ENCODE measurements around the gene CDH4. TPM values are rescaled to one million over a fixed set of nuclear protein-coding genes. Genes with fewer than 3 reads are reported as not detected.

Gene CDH4
- total RNA-seq, 1 experiment from 2014 or later: not detected

DNA sequence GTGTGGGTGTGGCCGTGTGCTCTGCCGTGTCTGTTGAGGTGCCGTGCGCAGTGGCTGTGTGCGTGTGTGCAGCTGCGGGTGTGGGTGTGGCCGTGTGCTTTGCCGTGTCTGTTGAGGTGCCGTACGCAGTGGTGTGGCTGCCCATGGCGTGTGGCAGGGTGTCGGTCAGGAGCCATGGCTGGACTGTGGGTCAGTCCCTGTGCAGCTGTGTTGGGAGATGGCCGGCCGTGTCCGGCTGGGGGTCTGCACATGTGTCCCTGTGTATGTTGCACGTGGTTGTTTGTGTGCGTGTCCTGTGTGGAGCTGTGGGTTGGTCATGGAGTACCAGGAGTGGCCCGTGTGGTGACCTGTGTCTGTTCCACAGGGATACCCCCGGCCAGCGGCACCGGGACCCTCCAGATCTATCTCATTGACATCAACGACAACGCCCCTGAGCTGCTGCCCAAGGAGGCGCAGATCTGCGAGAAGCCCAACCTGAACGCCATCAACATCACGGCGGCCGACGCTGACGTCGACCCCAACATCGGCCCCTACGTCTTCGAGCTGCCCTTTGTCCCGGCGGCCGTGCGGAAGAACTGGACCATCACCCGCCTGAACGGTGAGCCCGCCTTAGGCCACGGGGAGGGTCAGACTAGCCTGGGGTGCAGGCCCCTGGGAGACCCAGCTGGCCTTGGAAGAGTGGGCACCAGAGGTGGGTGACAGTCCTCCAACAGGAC lies 675.9 kb downstream of the CDH4 start:
- CTCF ChIA-PET: no interaction called here
- H3F3A ChIP-seq (ENCODE audit: insufficient read depth, low read depth): no peaks in the 10 kb centered on the region
- peaks cover 68% of the 10 kb centered on the region for H3K27me3 ChIP-seq (ENCODE audit: insufficient read depth, low read depth)
- no peak for DNase-seq
- no peaks in the 10 kb centered on the region for H4K20me1 ChIP-seq (ENCODE audit: insufficient read depth)
- no TSS peak for BruUV-seq (replicated peaks)
- intact Hi-C loops (cut with micrococcal nuclease; ENCODE audit: unreplicated experiment): no loop called here
- H3K4me1 ChIP-seq (replicated peaks; ENCODE audit: insufficient read depth): 0 out of 2 replicates have a peak, but pooled peaks cover 11% of the 10 kb centered on the region
- no peaks in the 10 kb centered on the region for H3K79me2 ChIP-seq (ENCODE audit: low read depth)
- no peak overlapping the region for H2AFZ ChIP-seq
- no peaks in the 10 kb centered on the region for H3K36me3 ChIP-seq (ENCODE audit: low read depth)
- H3K9me3 ChIP-seq (ENCODE audit: insufficient read depth, low read depth): no peaks in the 10 kb centered on the region
- H3K4me3 ChIP-seq: no peak overlapping the region
- H3K9me2 ChIP-seq (ENCODE audit: insufficient read depth): no peaks in the 10 kb centered on the region
- H3K27ac ChIP-seq: no peak overlapping the region
- POLR2A ChIA-PET (ENCODE audit: unreplicated experiment): no interaction called here
- TF ChIP-seq, protein P1, sequence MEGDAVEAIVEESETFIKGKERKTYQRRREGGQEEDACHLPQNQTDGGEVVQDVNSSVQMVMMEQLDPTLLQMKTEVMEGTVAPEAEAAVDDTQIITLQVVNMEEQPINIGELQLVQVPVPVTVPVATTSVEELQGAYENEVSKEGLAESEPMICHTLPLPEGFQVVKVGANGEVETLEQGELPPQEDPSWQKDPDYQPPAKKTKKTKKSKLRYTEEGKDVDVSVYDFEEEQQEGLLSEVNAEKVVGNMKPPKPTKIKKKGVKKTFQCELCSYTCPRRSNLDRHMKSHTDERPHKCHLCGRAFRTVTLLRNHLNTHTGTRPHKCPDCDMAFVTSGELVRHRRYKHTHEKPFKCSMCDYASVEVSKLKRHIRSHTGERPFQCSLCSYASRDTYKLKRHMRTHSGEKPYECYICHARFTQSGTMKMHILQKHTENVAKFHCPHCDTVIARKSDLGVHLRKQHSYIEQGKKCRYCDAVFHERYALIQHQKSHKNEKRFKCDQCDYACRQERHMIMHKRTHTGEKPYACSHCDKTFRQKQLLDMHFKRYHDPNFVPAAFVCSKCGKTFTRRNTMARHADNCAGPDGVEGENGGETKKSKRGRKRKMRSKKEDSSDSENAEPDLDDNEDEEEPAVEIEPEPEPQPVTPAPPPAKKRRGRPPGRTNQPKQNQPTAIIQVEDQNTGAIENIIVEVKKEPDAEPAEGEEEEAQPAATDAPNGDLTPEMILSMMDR (conservative IDR thresholded peaks at IDR 0.05): no peak
- TF ChIP-seq EZH2 (IDR thresholded peaks at IDR 0.05; ENCODE audit: low read depth): no peak
- no peak overlapping the region for H3K4me2 ChIP-seq

DNA sequence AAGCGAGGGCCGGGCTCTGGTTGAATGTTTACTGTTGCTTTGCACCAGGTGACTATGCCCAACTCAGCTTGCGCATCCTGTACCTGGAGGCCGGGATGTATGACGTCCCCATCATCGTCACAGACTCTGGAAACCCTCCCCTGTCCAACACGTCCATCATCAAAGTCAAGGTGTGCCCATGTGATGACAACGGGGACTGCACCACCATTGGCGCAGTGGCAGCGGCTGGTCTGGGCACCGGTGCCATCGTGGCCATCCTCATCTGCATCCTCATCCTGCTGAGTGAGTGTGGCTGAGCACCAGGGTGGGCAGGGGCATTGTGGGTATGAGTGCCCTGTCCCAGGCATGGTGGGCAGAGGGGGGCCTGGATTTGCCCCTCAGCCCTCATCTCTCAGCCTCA lies 677.5 kb downstream of the CDH4 start:
- H3K36me3 ChIP-seq (ENCODE audit: low read depth): no peaks in the 10 kb centered on the region
- no peak overlapping the region for H3K4me3 ChIP-seq
- no peaks in the 10 kb centered on the region for H3K79me2 ChIP-seq (ENCODE audit: low read depth)
- intact Hi-C loops (cut with micrococcal nuclease; ENCODE audit: unreplicated experiment): no loop called here
- H3K9me2 ChIP-seq (ENCODE audit: insufficient read depth): no peaks in the 10 kb centered on the region
- no peaks in the 10 kb centered on the region for H4K20me1 ChIP-seq (ENCODE audit: insufficient read depth)
- H3F3A ChIP-seq (ENCODE audit: insufficient read depth, low read depth): no peaks in the 10 kb centered on the region
- 0 out of 2 replicates have a peak, but pooled peaks cover 11% of the 10 kb centered on the region for H3K4me1 ChIP-seq (replicated peaks; ENCODE audit: insufficient read depth)
- no peak for DNase-seq
- no peak overlapping the region for H3K27ac ChIP-seq
- no peaks in the 10 kb centered on the region for H3K9me3 ChIP-seq (ENCODE audit: insufficient read depth, low read depth)
- POLR2A ChIA-PET (ENCODE audit: unreplicated experiment): no interaction called here
- peaks cover 69% of the 10 kb centered on the region for H3K27me3 ChIP-seq (ENCODE audit: insufficient read depth, low read depth)
- no TSS peak for BruUV-seq (replicated peaks)
- CTCF ChIA-PET: no interaction called here
- no peak overlapping the region for H3K4me2 ChIP-seq
- no peak overlapping the region for H2AFZ ChIP-seq
- no peak for TF ChIP-seq EZH2 (IDR thresholded peaks at IDR 0.05; ENCODE audit: low read depth)
- TF ChIP-seq, protein P1 (conservative IDR thresholded peaks at IDR 0.05): no peak

DNA sequence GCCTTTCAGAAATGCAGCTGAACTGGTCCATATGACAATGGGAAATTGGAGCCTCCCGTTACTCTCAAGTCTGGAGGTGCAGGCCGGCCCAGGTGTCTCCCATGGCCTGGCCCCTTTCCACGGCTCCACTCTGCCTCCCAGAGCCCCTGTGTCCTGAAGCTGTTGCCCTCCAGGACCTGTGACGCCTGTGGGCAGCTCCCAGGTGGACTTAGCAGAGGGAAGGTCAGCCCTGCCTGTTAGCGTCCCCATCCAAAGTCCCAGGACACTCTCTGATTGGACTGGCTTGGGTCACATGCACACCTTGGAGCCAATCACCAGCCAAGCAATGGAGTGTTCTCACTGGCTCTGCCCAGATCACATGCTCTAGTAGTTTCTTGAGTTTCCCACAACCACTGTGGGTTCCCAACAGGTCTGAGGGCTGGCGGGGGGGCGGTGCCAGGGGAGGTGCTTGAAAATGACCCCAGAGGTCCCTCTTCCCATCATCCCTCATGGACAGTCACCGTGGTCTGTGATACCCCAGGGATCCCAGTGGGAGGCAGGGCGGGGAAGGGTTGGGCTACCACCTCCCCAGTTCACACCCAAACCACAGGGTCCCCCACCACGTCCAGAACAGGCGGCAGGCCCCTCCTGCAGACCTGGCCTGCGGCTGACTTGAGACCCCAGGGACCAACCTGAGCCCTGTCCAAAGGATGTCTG lies 678.1 kb downstream of the CDH4 start:
- H3K36me3 ChIP-seq (ENCODE audit: low read depth): no peaks in the 10 kb centered on the region
- no TSS peak for BruUV-seq (replicated peaks)
- H3K79me2 ChIP-seq (ENCODE audit: low read depth): no peaks in the 10 kb centered on the region
- H3K4me2 ChIP-seq: no peak overlapping the region
- CTCF ChIA-PET: no interaction called here
- H3F3A ChIP-seq (ENCODE audit: insufficient read depth, low read depth): no peaks in the 10 kb centered on the region
- 0 out of 2 replicates have a peak, but pooled peaks cover 11% of the 10 kb centered on the region for H3K4me1 ChIP-seq (replicated peaks; ENCODE audit: insufficient read depth)
- intact Hi-C loops (cut with micrococcal nuclease; ENCODE audit: unreplicated experiment): no loop called here
- no peaks in the 10 kb centered on the region for H3K9me3 ChIP-seq (ENCODE audit: insufficient read depth, low read depth)
- H2AFZ ChIP-seq: no peak overlapping the region
- POLR2A ChIA-PET (ENCODE audit: unreplicated experiment): no interaction called here
- no peak overlapping the region for H3K4me3 ChIP-seq
- H4K20me1 ChIP-seq (ENCODE audit: insufficient read depth): no peaks in the 10 kb centered on the region
- H3K27ac ChIP-seq: no peak overlapping the region
- no peaks in the 10 kb centered on the region for H3K9me2 ChIP-seq (ENCODE audit: insufficient read depth)
- no peak for DNase-seq
- H3K27me3 ChIP-seq (ENCODE audit: insufficient read depth, low read depth): peaks cover 69% of the 10 kb centered on the region
- no peak for TF ChIP-seq EZH2 (IDR thresholded peaks at IDR 0.05; ENCODE audit: low read depth)
- TF ChIP-seq, protein P1 (conservative IDR thresholded peaks at IDR 0.05): no peak
